GM23248 (cell line): ENCODE measurements around the gene ABCC4.

Source experiments
- EZH2 ChIP-seq: fragments of 200-600 bp; sonication (generic); IDR thresholded peaks from 2 replicates; pipeline ENCODE4 v1.6.1; 2018; ENCODE audit warnings: antibody characterized with exemption, mild to moderate bottlenecking; ENCODE audit not compliant: insufficient read depth, poor library complexity, severe bottlenecking
- EZH2phosphoT487 ChIP-seq: fragments of 200-600 bp; sonication (generic); IDR thresholded peaks from 2 replicates; pipeline ENCODE4 v1.6.1; 2018; ENCODE audit warnings: antibody characterized with exemption, moderate library complexity, mild to moderate bottlenecking, low read depth; ENCODE audit not compliant: insufficient read depth

GRCh38 chr13:95255072-95255732 is 46.0 kb downstream of the ABCC4 start:
- TF ChIP-seq EZH2 (no peak), EZH2phosphoT487 (no peak)
